ENCODE measurements around the gene TLR7.
A peak's percentile ranks its signal among the peaks of the same experiment; 100 is the strongest.

TLR7 gene

GRCh38 chrX:12901486-12901885 is 34.6 kb downstream of the TLR7 start:
- ChIA-PET POLR2A (ENCODE audit: low non-redundant PET) (no interaction called here), CTCF (interaction anchor here (0.6 kb wide), 1 partner anchor 762 kb away, joined by 4 read pairs; no protein-coding TSS in a partner anchor)
- H3K27ac ChIP-seq: no peak overlapping the region
- TF ChIP-seq CTCF (conservative IDR thresholded peaks at IDR 0.05; ENCODE audit: low read depth): peak; percentile 59
- peak; percentile 62 for DNase-seq (ENCODE audit: low spot score)

DNA sequence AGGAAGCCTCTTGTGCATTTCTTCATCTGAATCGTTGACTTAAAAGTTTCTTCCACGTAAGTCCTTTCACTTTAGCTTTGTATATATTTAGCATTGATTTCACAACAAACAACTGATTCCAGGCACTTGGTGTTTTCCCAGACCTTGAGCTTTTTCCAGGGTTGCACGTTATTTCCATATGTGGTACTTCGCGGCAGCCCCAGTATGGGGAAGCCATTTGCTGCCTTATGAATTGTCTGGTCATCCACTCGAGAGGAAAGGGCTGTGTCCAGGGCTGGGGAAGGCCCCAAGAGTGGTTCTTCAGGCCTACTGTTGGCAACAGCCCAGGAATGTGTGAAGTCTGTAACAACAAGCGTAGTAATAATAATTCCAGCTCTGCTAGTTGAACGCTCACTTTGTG is 36.8 kb downstream of the TLR7 start:
- CTCF ChIA-PET: no interaction called here
- no peak overlapping the region for H3K27ac ChIP-seq
- no peak for DNase-seq (ENCODE audit: low spot score)
- POLR2A ChIA-PET (ENCODE audit: low non-redundant PET): no interaction called here
- no peak for TF ChIP-seq CTCF (conservative IDR thresholded peaks at IDR 0.05; ENCODE audit: low read depth)

GRCh38 chrX:12906046-12906761 is 39.3 kb downstream of the TLR7 start, which contains the start of gene TLR8:
TSS of gene TLR8 (plus strand) at chrX:12906620. CDS start at chrX:12906707, 87 bp downstream.
- ChIA-PET CTCF (interaction anchor here (0.6 kb wide), 1 partner anchor 266 kb away, joined by 4 read pairs; no protein-coding TSS in a partner anchor), POLR2A (ENCODE audit: low non-redundant PET) (no interaction called here)
- no peak for TF ChIP-seq CTCF (conservative IDR thresholded peaks at IDR 0.05; ENCODE audit: low read depth)
- DNase-seq (ENCODE audit: low spot score): no peak
- H3K27ac ChIP-seq: no peak within 1 kb of the TSS

DNA sequence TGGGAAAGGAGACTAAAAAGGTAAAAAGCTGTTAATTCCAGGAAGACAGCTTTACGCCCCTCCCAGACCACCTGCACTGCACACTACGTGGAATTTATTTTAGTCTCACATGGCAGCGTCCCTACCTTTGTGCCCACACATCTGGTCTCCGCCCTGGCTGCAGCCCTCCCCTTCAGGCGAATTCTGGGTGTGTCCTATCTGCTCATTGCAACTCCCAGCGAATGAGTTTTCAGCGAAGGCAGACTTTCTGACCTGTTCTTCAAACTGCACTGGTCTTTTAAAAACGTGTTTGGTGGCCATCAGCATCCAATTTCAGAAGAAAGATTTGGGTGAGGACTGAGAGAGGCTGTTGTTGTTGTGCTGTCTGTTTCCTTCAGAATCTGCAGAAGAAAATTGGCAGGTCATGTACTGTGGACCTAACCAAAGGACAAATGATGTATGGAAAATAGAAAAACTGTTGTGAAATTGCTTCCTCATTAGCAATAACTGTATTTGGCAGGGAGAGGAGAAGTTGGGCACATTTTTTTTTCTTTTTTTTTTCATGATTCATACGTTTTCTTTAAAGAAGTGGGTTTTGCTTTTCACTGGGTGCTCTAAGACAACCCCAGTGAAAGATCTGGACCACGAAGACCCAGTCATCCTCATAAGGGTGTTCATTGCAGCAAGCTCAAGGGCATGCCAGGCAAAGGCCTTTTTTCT is 43.7 kb downstream of the TLR7 start:
- no peak for DNase-seq (ENCODE audit: low spot score)
- CTCF ChIA-PET: no interaction called here

GRCh38 chrX:12911122-12911470 is 44.2 kb downstream of the TLR7 start:
- TF ChIP-seq CTCF (conservative IDR thresholded peaks at IDR 0.05; ENCODE audit: low read depth): no peak
- no peak for DNase-seq (ENCODE audit: low spot score)
- POLR2A ChIA-PET (ENCODE audit: low non-redundant PET): no interaction called here
- CTCF ChIA-PET: no interaction called here
- no peak overlapping the region for H3K27ac ChIP-seq

More for the DNA sequence above, 43.7 kb downstream of the TLR7 start:
- H3K27ac ChIP-seq: no peak overlapping the region
- no peak for TF ChIP-seq CTCF (conservative IDR thresholded peaks at IDR 0.05; ENCODE audit: low read depth)
- POLR2A ChIA-PET (ENCODE audit: low non-redundant PET): no interaction called here

- CTCF ChIA-PET: no interaction called here
- DNase-seq (ENCODE audit: low spot score): no peak
- TF ChIP-seq CTCF (conservative IDR thresholded peaks at IDR 0.05; ENCODE audit: low read depth): no peak
- no peak overlapping the region for H3K27ac ChIP-seq
- POLR2A ChIA-PET (ENCODE audit: low non-redundant PET): no interaction called here
Measured at GRCh38 chrX:12912791-12913482, 46.1 kb downstream of the TLR7 start.

All from RWPE1 (cell line).